ENCODE data around the gene CASTOR1.

The CASTOR1 gene

DNA sequence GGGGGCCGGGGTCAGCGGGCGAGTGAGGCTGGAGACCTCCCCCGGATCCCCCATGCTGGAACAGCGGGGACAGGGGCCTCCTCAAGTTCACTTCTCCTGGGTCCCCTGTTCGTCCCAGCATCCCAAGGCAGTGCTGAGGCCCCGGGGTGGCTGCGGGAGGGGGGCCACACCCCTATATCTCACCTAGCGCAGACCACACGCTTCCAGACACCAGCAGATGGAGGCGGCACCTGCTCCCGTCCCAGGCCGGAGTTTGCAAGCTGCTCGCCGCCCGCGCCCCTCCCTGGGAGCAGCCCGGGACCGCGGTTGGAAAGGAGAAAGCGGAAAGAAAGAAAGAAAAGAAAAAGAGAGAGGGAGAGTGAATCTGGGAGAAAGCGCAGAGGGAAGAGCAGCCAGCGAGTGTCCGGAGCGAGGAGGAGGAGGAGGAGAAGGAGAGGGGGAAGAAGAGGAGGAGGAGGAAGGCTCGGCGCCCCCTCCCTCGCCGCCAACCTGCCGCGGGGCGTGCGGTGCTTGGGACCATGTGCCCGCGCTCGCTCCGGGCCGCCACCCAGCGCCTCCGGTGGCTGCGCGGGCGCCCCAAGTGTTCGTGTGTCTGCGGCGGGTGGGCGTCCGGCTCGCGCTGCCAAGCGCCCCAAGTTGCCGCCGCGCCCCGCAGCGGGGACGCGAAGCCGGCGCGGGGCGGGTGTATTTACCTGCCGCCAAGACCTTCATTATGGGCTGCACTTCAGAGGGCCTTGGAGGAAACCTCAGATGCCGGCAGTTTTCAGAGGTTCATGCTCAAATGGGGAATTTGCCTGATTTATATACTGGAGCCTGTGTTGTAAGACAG is 43.1 kb downstream of the CASTOR1 start, which contains the start of gene LIF:
Gene LIF (minus strand): TSS at position 775 of the 829 bp plus-strand sequence. CDS start 64 bp downstream, at position 711.
- DNase-seq (ENCODE audit: low read depth in 3 of 3) = peak in 2 of 3 experiments; percentile 32 to 53

DNA sequence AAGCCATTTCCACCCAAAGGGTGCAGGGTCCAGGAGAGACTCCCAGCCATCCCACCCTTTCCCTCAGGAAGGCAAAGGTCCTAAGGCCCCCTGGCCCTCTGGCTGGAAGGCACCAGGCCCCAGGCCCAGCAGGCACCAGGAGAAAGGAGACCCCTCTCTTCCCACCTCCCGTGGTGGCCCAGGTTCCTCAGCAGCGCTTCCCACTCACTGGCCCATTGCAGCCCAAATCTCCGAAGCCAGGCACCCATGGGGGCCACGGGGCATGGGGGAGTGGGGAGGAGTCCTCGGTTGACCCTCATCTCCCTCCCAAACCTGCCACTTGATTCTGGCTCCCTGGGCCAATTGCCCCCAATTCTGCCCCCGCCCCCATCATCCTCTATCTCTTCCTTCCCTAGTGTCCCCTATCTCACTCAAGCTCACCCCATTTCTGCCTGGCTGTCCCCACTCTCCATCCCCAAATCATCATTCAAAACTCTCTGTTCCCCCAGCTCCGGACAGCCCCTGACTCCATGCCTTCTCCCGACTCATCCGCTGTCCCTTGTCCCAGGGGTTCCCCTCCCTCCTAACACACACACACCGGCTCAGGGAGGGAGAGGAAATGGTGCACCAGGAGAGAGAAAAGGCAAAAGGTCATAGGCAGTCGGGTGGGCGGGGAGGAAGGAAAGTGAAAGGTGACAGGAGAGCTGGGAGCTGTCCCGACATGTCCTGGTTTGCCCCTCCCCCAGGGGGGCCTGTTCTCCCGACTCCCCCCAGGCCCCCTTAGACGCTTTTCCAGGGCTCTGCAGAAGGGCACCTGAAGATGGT is 43.9 kb downstream of the CASTOR1 start:
- DNase-seq (ENCODE audit: low read depth in 3 of 3) = no peak

DNA sequence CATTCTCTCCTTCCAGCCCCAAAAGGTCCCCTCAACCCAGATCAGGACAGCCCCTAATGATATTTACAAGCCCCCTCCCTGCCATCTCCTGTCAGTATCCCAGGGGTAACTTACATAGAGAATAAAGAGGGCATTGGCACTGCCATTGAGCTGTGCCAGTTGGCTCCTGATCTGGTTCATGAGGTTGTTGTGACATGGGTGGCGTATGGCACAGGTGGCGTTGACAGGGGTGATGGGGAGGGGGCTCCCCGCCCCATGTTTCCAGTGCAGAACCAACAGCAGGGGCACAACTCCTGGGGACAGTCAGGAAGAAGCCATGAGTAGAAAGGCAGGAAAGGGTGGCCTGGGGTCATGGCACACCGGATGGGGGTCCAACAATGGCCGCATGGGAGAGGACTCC is 44.7 kb downstream of the CASTOR1 start:
- no peak for DNase-seq (ENCODE audit: low read depth in 3 of 3)

DNA sequence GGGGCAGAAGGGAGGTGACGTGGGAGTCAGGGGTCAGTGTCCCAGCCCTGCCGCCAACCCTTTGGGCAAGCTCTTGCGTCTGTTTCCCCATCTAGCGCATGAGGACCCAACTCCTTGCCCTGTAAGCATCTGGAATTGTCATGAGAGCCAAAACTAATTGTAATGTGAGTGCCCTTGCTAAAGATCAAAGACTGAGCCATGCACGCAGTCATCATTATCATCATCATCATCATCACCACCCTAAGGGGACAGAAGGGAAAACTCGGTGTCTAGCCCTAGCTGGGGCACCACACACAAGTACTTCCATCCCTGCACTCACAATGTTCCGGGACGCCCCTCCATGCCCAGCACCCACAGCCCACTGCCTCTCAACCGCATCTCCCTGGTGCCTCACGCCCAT is 45.2 kb downstream of the CASTOR1 start:
- DNase-seq (ENCODE audit: low read depth in 3 of 3) = no peak

DNA sequence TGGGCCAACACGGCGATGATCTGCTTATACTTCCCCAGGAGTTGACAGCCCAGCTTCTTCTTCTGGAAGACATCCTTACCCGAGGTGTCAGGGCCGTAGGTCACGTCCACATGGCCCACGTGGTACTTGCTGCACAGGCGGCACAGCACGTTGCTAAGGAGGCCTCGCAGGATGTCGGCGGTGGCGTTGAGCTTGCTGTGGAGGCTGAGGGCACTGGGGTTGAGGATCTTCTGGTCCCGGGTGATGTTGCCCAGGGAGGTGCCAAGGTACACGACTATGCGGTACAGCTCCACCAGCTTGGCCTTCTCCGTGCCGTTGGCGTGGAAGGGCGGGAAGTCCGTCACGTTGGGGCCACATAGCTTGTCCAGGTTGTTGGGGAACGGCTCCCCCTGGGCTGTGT is 45.6 kb downstream of the CASTOR1 start:
- DNase-seq (ENCODE audit: low read depth in 3 of 3) = no peak

DNA sequence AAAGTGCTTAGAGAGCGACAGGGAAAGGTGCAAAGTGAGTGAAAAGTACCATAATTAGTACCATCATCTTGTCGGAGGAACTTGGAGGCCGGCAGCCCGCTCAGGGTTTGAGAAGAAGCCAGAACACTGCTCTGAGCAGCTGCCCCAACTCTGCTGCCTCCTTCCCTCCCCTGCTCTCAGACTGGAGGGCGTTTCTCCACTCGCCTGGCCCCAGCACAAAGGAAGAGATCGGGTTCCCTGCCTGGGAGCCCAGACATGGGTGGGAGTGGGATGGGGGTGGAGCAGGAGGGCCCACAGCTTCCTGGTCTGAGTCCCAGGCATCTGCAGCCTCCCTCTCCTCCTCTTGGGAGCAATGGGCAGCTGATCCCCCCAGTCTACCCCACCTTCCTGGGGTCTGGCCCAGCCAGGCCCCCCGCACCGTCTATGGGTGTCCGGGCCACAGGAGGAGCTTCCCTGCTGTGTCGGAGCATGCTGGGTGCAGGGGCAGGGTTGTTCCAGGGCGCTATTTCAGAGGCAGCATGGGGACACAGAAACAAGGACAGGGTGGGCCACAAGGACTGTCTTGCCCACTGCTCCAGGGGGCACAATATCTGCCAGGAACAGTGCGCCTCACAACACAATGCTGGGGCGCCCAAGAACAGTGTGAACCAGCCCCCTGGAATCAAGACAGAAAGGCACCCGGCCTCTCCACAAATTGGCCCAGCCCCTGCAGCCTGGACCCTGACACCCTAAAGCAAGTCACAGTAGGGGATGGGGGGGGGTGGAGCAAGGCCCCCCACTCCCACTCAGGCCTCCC is 47.5 kb downstream of the CASTOR1 start:
- no peak for DNase-seq (ENCODE audit: low read depth in 3 of 3)

DNA sequence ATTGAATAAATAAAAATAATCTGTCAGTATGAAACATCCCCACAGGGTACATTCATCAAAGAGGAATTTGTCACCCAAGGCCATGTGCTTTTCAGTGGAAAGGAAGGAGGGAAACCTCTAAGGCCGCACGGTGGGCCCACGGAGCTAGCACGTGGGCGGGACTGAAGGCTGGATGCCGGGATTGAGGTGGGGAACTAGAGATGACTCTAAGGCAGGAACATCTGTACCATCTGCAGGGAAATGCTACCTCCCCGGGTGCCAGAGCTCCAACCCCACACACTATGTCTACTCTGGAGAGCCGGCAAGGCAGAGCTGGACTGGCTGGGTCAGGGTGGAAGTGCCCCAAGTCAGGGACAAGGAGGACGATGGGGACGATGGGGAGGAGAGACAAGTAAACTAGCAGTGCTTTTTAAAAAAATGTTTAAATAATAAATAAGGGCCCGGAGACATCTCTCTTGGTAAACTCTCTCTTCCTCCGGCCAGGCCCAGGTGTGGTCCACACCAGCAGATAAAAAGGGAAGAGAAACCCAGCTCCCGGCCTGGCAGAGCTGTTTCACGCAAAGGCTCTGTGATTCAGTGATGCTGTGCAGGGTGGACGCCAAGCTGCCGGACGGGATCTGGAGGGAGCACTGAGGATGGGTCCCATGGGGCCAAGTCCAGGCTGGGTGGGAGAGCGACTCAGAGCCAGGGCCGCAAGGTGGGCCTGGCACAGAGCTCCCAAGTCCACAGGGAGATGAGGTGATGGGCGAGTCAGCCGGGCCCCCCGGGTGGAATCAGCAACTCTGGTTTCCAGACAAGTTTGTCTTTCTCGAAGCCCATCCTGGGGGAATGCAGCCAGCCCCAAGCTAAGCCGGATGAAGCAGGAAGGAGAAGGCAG is 48.5 kb downstream of the CASTOR1 start:
- no peak for DNase-seq (ENCODE audit: low read depth in 3 of 3)

DNA sequence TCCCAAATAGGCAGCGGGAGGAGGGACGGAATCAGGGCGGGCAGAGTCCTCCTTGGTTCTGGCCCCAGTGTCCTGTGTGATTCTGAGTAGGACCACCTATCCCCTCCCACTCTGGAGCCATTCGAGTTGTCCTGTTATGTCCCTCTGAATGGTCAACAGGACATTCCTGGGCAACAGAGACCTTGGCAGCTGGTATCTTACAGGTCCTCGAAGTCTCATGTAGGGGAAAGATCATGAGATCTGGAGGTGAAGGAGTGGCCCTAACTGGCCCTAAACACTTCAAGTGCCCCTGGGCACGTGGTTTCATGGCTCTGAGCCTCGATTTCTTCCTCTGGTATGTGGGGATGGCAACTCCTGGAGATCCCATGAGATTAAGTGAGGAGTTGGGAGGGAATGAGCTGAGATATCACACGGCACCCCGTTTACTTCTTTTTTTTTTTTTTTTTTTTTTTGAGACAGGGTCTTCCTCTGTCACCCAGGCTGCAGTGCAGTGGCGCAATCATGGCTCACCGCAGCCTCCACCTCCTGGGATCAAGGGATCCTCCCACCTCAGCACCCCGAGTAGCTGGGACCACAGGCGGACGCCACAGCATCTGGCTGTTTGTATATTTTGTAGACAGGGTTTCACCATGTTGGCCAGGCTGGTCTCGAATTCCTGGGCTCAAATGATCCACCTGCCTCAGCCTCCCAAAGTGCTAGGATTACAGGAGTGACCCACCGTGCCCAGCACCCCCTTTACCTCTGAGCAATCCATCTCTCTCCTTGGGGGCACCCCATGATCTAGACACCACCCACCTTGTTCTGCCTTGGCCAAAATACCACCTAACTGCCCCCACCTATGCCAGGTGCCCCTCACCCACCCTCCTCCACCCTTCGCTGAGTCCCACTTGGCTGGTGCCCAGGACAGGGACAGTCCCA is 49.6 kb downstream of the CASTOR1 start:
- DNase-seq (ENCODE audit: low read depth in 3 of 3) = no peak

DNA sequence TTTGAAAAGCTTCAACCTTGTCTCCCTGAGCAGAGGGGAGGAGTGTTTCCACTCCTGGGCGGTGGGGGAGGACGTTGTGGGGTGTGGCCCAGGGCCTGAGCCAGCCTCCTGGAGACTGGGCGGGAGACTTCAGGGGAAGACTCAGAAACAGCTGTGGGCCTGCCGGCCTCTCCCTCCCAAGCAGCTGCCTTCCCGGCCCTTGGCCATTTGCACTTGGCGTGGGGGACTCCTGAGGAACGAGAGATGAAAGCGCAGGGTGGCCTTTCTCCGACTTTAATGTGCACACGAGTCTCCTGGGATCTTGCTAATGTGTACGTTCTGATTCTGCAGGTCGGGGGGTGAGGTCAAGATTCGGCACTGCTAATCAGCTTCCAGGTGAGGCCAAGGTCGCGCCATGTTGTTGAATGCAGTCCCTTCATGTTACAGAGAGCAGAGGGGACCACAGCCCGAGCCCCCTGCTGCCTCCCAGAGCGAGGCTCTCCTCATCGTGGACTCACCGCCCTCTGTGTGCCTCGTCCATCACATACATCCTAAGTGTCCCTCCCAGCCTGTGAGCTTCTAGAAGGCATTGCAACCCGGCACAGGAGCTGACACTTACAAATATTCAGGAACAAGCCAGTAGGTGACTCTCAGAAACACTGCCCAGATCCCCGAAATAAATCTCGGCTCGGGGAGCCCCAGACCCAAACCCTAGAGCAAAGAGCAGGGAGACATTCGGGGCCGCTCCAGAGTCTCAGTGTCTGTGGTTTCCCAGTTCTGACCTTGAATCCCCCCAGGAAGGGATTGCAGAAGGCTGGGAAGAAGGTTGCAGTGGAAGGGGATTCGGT is 50.4 kb downstream of the CASTOR1 start:
- no peak for DNase-seq (ENCODE audit: low read depth in 3 of 3)

DNA sequence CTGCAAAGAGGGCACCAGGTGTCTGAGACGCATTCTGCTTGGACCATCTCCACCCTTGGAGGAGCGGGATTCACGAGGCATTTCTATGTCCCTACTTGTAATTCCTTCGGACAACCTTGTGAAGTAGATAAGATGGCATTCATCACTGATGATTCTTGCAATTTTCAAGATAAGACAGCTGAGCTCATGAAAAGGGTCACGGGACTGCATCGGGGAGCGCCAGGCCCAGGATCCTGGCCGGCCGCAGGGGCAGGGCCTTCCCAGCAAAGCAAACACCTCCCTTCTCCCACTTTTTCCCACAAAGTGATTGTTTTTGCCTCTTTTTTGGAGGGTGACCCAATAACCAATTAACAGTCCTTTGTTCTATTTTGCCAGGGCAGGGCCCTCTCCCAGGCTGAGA is 51.2 kb downstream of the CASTOR1 start:
- DNase-seq (ENCODE audit: low read depth in 3 of 3) = no peak

DNA sequence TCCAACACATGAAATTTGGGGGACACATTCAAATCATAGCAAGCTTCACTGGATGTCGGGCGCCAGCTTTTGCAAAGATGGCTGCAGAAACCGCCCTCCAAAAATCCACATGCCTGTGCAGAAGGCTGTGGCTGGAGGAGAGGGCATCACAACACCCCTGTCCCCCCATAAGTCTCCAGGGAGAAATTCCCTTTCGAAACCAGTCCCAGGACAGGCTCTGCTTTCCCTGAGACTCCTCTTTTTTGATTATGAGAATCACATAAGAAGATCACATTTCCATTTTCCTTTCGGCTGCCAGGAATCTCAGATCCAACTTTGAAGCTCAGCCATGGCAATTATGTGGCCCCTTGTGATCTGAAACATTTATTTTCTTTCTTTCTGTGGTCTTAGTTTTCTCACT is 52.4 kb downstream of the CASTOR1 start:
- no peak for DNase-seq (ENCODE audit: low read depth in 3 of 3)

DNA sequence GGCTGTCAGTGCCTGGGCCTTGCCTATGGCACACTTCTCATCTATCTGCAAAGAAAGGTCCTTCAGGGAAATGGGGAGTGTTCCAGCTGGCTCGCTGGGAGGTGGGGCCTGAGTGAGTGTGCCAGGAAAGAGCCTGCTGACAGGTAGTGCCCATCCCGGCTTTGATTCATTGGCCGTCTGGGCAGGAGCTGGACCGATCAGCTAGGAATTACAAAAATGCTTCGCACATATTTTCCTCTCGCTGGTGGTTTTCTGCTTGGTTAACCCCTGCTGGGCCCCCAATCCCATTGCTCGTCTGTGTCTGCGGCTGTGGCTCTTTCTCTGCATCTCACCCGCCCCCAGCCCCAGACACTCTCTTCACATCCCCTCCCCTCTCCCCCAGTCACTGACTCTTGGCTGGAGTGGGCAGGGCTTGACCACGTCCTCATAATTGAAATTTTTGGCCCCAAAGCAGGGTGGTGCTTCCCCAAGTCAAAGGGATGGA is 53.6 kb downstream of the CASTOR1 start:
- DNase-seq (ENCODE audit: low read depth in 3 of 3) = no peak
